Neural cell (in vitro differentiated cells): ENCODE results near the gene HOXC9.

Experiments
- CTCF ChIP-seq: fragments of 450-650 bp; IDR thresholded peaks from 2 replicates; pipeline ENCODE4 v1.5.1; 2014; ENCODE audit warnings: antibody characterized with exemption, mild to moderate bottlenecking, moderate library complexity; ENCODE audit not compliant: poor library complexity, severe bottlenecking
- EZH2 ChIP-seq: fragments of 200-600, 300-800 bp; shearing (Covaris generic), sonication (generic); IDR thresholded peaks from 2 replicates; pipeline ENCODE4 v1.6.1; 2014; ENCODE audit warnings: antibody characterized with exemption, low read length, borderline replicate concordance, mild to moderate bottlenecking; ENCODE audit not compliant: insufficient read depth, poor library complexity, severe bottlenecking
- POLR2AphosphoS5 ChIP-seq: IDR thresholded peaks from 2 replicates; pipeline ENCODE4 v1.6.1; 2012

DNA sequence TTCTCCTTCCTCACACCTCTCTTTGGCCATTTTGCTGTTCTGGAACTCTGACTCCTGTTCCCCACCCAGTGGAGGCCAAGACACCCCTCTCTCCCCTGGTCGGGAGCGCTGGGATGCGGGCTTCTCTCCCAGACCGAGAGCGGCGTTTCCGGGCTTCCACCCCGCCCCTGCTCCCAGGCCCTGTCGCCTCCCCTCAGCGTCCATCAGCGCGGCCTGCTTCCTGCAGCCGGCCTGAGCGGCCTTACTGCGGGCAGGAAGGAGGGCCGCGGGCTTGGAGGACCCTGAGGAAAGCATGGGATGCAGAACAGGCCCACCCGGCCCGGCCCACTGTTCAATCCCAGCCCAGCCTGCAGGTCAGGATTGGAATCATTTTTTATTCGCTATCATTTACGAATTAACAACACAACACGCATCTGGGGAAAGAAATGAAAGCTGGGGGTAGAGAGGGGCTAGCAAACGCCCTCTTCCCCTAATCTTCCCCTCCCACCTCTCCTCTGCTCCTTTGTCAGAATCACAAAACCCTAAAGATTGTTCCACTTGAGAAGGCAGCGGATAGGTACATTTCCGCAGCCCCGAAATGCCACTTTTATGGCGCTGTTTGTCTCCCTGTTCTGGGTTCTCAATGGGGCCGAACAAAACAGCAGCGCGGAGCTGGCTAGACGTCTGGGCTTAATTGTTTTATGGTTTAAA lies 5.0 kb downstream of the HOXC9 start:
- TF ChIP-seq CTCF: no peak
- TF ChIP-seq EZH2: peak; percentile 50
- no peak for TF ChIP-seq POLR2AphosphoS5
